DLD1 (cell line): ENCODE results near the gene DLGAP3.
"Not testable (repeated sequence)": the region's sequence is repeated elsewhere in the genome, so short reads cannot be mapped to it uniquely, and the experiment has no call there.

Source experiments
- in situ Hi-C: cut with HindIII; loops from 2 replicates; pipeline ENCODE4 v1.10.0; 2017; ENCODE audit warnings: low sequenced_read_pairs

Gene DLGAP3, protein sequence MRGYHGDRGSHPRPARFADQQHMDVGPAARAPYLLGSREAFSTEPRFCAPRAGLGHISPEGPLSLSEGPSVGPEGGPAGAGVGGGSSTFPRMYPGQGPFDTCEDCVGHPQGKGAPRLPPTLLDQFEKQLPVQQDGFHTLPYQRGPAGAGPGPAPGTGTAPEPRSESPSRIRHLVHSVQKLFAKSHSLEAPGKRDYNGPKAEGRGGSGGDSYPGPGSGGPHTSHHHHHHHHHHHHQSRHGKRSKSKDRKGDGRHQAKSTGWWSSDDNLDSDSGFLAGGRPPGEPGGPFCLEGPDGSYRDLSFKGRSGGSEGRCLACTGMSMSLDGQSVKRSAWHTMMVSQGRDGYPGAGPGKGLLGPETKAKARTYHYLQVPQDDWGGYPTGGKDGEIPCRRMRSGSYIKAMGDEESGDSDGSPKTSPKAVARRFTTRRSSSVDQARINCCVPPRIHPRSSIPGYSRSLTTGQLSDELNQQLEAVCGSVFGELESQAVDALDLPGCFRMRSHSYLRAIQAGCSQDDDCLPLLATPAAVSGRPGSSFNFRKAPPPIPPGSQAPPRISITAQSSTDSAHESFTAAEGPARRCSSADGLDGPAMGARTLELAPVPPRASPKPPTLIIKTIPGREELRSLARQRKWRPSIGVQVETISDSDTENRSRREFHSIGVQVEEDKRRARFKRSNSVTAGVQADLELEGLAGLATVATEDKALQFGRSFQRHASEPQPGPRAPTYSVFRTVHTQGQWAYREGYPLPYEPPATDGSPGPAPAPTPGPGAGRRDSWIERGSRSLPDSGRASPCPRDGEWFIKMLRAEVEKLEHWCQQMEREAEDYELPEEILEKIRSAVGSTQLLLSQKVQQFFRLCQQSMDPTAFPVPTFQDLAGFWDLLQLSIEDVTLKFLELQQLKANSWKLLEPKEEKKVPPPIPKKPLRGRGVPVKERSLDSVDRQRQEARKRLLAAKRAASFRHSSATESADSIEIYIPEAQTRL

DNA sequence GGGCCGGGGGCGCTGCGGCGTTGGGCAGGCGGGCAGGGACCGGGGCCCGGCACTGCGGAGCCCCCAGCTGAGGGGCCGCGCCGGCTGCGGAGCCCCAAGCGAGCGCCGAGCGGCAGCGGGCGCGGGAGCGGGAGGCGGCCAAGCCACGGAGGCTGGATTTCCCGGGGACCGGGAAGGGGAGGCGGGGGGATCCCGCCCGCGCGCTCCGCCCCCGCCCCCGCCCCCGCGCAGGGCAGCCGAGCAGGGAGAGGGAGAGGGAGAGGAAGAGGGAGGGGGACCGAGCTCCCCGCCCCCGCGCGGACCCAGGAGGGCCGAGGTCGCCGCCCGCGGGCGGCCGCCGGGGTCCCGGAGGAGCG lies at the start of gene DLGAP3:
Gene DLGAP3 (minus strand): TSS at position 154 of the 356 bp plus-strand sequence. CDS start 24,267 bp downstream, outside the sequence.
- in situ Hi-C loops: no loop called here

DNA sequence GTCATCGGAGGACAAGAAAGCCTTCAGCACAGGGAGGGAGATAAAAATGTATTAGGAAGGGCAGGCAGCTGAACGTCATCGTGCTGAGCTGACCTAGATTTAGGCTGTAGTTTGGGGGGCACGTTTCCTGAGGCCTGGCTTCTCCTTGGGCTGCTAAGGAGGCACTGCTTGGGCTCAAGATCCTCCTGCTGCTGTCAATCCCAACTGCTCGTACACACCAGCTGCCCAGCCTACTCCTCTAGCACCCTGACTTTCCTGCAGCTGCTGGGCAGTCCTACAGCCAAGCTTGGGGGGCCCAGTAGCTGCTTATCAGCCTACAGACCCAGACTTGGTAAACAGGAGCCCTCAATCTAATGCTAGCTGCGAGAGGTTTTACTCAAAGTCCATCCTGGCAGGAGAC lies 49.5 kb upstream of the DLGAP3 start:
- in situ Hi-C loops: no loop called here

- in situ Hi-C loops: no loop called here
Measured at GRCh38 chr1:34977858-34978257, 48.4 kb upstream of the DLGAP3 start.

DNA sequence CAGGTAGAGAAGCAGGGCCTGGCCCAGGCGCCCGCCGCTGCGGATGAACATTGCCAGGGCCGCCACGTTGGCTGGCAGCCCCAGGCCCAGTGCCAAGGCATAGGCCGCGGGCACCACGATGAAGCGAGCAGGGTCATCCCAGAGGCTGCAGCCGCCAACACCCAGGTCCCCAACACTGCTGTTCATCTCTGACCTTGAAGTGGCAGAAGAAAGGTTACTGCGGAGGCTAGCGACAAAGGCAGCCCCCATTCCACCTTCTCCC lies 47.7 kb upstream of the DLGAP3 start:
- in situ Hi-C loops: no loop called here

GRCh38 chr1:34976384-34977209 lies 47.1 kb upstream of the DLGAP3 start:
- in situ Hi-C loops: no loop called here

- in situ Hi-C loops: no loop called here
Measured at GRCh38 chr1:34975771-34976170, 46.3 kb upstream of the DLGAP3 start.

- in situ Hi-C loops: no loop called here
Measured at GRCh38 chr1:34975338-34975737, 45.9 kb upstream of the DLGAP3 start.

GRCh38 chr1:34974626-34975025 lies 45.2 kb upstream of the DLGAP3 start:
- in situ Hi-C loops: no loop called here

DNA sequence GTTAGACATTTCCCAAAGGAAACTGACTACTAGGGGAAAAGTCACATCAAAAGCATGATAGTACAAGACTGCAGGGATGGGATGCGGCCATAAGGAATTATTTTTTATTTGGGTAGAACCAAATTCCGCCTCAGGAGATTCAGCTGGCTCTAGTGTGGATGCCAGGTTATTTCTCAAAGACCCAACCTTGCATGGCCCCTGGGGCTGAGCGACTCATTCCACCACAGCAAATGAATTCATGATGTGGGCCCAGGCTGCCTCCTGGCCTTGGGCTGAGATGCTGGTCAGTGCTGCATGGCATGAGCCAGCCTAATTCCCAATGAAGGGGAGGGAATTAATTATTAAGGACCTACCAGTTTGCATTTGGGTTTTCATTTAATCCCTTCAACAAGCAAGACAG lies 43.9 kb upstream of the DLGAP3 start:
- in situ Hi-C loops: no loop called here

- in situ Hi-C loops: no loop called here
Measured at GRCh38 chr1:34970829-34971228, 41.4 kb upstream of the DLGAP3 start.

DNA sequence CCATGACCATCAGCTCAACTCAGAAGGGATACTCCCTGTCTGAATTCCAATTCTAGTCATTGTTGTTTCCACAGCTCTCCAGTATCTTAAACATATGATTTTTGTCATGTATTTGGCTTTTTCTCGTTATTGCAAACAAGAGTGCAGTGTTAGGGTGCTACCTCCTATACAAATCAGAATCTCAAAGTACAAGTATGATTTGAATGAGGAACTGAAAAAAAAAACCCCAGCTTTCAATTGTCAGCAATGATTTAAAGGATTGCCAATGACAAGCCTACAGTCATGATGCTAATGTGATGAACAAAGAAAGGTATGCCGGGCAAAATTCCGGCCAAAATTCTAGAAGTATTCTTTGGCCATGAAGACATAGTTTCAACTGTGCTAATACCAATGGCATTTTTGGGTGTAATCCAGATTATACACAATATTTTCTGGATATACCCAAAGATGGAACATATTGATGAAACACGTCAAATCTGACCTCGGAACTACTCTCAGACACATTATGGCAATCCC lies 40.8 kb upstream of the DLGAP3 start:
- in situ Hi-C loops: no loop called here

DNA sequence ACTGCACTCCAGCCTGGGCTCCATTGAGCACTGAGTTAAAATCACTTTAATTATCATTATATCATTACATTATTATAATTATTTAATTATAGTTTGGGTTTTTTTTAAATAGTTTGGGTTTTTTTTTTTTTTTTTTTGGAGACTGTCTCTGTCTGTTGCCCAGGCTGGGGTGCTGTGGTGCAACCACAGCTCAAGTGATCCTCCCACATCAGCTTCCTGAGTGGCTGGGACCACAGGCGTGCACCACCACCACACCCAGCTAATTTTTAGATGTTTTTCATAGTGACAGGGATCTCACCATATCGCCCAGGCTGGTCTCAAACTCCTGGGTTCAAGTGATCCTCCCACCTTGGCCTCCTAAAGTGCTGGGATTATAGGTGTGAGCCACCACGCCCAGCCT lies 38.8 kb upstream of the DLGAP3 start:
- in situ Hi-C loops: not testable (repeated sequence)

DNA sequence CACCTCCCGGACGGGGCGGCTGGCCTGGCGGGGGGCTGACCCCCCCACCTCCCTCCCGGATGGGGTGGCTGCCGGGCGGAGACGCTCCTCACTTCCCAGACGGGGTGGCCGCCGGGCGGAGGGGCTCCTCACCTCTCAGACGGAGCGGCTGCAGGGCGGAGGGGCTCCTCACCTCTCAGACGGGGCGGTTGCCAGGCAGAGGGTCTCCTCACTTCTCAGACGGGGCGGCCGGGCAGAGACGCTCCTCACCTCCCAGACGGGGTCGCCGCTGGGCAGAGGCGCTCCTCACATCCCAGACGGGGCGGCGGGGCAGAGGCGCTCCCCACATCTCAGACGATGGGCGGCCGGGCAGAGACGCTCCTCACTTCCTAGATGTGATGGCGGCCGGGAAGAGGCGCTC lies 38.2 kb upstream of the DLGAP3 start:
- in situ Hi-C loops: not testable (repeated sequence)

- in situ Hi-C loops: no loop called here
Measured at GRCh38 chr1:34965597-34965996, 36.1 kb upstream of the DLGAP3 start.

DNA sequence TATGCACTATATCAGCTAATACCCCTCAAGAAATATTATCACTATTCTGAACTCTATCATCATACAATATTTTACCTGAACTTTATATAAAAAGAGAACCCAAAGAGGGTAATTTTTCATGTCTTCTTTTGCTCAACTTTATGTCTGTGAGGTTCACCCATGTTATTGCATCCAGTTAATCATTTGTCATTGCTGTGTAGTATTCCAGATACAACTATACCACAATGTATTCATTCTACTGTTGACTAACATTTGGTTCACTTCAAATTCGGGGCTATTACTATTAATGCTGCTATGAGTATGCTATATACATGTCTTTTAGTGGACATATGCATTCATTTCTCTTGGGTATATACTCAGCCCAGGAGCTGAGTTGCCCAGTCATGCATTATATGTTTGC lies 21.0 kb upstream of the DLGAP3 start:
- in situ Hi-C loops: no loop called here

DNA sequence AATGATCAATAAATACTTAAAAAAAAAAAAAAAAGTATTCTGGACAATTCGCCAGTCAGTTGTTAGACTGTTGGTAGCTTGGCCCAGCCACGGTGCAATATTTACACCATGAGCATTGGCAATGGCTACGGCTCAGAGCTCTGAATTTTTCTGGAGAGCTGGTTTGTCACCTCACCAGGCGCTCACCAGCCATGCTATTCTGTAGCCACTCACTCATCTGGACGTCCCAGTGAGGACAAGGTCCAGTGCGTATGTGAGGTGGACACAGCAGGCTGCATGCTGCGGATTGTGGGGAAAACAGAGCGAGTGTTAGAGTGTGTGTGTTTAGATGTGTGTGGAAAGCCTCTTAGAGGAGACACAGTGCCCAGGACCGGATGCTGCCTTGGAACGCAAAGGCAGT lies 19.3 kb upstream of the DLGAP3 start:
- in situ Hi-C loops: not testable (repeated sequence)

DNA sequence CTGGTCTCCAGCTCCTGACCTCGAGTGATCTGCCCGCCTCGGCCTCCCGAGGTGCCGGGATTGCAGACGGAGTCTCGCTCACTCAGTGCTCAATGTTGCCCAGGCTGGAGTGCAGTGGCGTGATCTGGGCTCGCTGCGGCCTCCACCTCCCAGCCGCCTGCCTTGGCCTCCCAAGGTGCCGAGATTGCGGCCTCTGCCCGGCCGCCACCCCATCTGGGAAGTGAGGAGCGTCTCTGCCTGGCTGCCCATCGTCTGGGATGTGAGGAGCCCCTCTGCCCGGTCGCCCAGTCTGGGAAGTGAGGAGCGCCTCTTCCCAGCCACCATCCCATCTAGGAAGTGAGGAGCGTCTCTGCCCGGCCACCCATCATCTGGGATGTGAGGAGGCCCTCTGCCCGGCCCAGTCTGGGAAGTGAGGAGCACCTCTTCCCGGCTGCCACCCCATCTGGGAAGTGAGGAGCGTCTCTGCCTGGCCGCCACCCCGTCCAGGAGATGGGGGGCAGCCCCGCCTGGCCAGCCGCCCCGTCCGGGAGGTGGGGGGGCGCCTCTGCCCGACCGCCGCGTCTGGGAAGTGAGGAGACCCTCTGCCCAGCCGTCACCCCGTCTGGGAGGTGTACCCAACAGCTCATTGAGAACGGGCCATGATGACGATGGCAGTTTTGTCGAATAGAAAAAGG lies 18.3 kb upstream of the DLGAP3 start:
- in situ Hi-C loops: not testable (repeated sequence)

DNA sequence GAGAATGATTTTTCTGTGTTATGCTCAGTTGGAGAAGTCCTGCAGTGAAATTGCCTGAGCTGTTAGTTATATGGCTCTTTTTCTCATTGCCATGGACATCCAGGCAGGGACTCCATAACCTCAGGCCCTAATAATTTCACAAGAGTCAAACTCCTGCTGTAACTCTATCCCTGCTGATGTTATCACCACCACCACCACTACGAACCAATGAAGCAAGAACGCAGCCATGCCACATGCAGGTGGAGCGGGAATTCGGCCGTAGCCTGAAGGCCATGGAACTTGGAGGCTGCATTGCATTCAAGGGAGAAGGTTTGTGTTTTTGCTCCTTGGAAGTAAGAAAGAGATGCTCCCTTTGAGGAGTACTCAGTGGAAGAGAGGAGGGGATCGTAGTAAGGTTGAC lies 16.8 kb upstream of the DLGAP3 start:
- in situ Hi-C loops: no loop called here

- in situ Hi-C loops: not testable (repeated sequence)
Measured at GRCh38 chr1:34941798-34942197, 12.3 kb upstream of the DLGAP3 start.

- in situ Hi-C loops: no loop called here
Measured at GRCh38 chr1:34930702-34931071, 1.2 kb upstream of the DLGAP3 start.
